ENCODE results near the gene MCRS1.

The MCRS1 gene

GRCh38 chr12:49565406-49566265, 2.3 kb downstream of the MCRS1 start:
- peak overlapping the region; percentile 90 for H3K27ac Mint-ChIP-seq
- H3K4me1 Mint-ChIP-seq, result peaks cover 55% of the 10 kb centered on the region
- no peaks in the 10 kb centered on the region for H3K27me3 Mint-ChIP-seq
- H3K36me3 Mint-ChIP-seq, result peaks cover 10% of the 10 kb centered on the region
- peak overlapping the region; percentile 44 for H3K4me3 Mint-ChIP-seq
- H3K9me3 Mint-ChIP-seq, result no peaks in the 10 kb centered on the region

- peaks cover 55% of the 10 kb centered on the region for H3K4me1 Mint-ChIP-seq
- H3K27ac Mint-ChIP-seq, result peak overlapping the region; percentile 46
- H3K27me3 Mint-ChIP-seq, result no peaks in the 10 kb centered on the region
- peaks cover 12% of the 10 kb centered on the region for H3K36me3 Mint-ChIP-seq
- H3K4me3 Mint-ChIP-seq, result peak overlapping the region; percentile 42
- no peaks in the 10 kb centered on the region for H3K9me3 Mint-ChIP-seq
These were observed 3.1 kb downstream of the MCRS1 start for GRCh38 chr12:49564686-49565405.

- no peaks in the 10 kb centered on the region for H3K27me3 Mint-ChIP-seq
These were observed 3.8 kb downstream of the MCRS1 start for GRCh38 chr12:49563951-49564685.

GRCh38 chr12:49562831-49563230, 5.1 kb downstream of the MCRS1 start:
- Mint-ChIP-seq H3K9me3 (no peaks in the 10 kb centered on the region), H3K27me3 (no peaks in the 10 kb centered on the region), H3K36me3 (peaks cover 13% of the 10 kb centered on the region), H3K4me3 (no peak overlapping the region), H3K4me1 (peaks cover 46% of the 10 kb centered on the region), H3K27ac (no peak overlapping the region)

More at GRCh38 chr12:49563951-49564685, 3.8 kb downstream of the MCRS1 start:
- Mint-ChIP-seq H3K9me3 (no peaks in the 10 kb centered on the region), H3K27ac (peak overlapping the region; percentile 23), H3K36me3 (peaks cover 13% of the 10 kb centered on the region), H3K4me3 (no peak overlapping the region), H3K4me1 (peaks cover 55% of the 10 kb centered on the region)

GRCh38 chr12:49562233-49562632, 5.7 kb downstream of the MCRS1 start:
- Mint-ChIP-seq H3K4me1 (peaks cover 42% of the 10 kb centered on the region), H3K27ac (no peak overlapping the region), H3K27me3 (no peaks in the 10 kb centered on the region), H3K36me3 (peaks cover 13% of the 10 kb centered on the region), H3K4me3 (no peak overlapping the region), H3K9me3 (no peaks in the 10 kb centered on the region)

GRCh38 chr12:49560695-49561094, 7.2 kb downstream of the MCRS1 start:
- H3K9me3 Mint-ChIP-seq, result no peaks in the 10 kb centered on the region
- H3K27me3 Mint-ChIP-seq, result no peaks in the 10 kb centered on the region
- H3K4me1 Mint-ChIP-seq, result peaks cover 33% of the 10 kb centered on the region
- H3K27ac Mint-ChIP-seq, result no peak overlapping the region
- no peak overlapping the region for H3K4me3 Mint-ChIP-seq
- H3K36me3 Mint-ChIP-seq, result peaks cover 13% of the 10 kb centered on the region

- Mint-ChIP-seq H3K4me1 (peaks cover 17% of the 10 kb centered on the region), H3K27me3 (no peaks in the 10 kb centered on the region), H3K36me3 (peaks cover 13% of the 10 kb centered on the region), H3K27ac (no peak overlapping the region), H3K9me3 (no peaks in the 10 kb centered on the region), H3K4me3 (no peak overlapping the region)
These were observed 8.8 kb downstream of the MCRS1 start for GRCh38 chr12:49559011-49559675.

GRCh38 chr12:49558526-49558925, 9.4 kb downstream of the MCRS1 start:
- H3K27ac Mint-ChIP-seq, result no peak overlapping the region
- H3K27me3 Mint-ChIP-seq, result no peaks in the 10 kb centered on the region
- H3K9me3 Mint-ChIP-seq, result no peaks in the 10 kb centered on the region
- H3K4me1 Mint-ChIP-seq, result peaks cover 12% of the 10 kb centered on the region
- peaks cover 12% of the 10 kb centered on the region for H3K36me3 Mint-ChIP-seq
- no peak overlapping the region for H3K4me3 Mint-ChIP-seq

GRCh38 chr12:49557917-49558215, 10.1 kb downstream of the MCRS1 start:
- H3K27me3 Mint-ChIP-seq, result no peaks in the 10 kb centered on the region
- peaks cover 12% of the 10 kb centered on the region for H3K36me3 Mint-ChIP-seq
- peaks cover 12% of the 10 kb centered on the region for H3K4me1 Mint-ChIP-seq
- no peaks in the 10 kb centered on the region for H3K9me3 Mint-ChIP-seq
- H3K27ac Mint-ChIP-seq, result no peak overlapping the region
- H3K4me3 Mint-ChIP-seq, result no peak overlapping the region

GRCh38 chr12:49557187-49557916, 10.6 kb downstream of the MCRS1 start:
- Mint-ChIP-seq H3K36me3 (peaks cover 12% of the 10 kb centered on the region), H3K27me3 (no peaks in the 10 kb centered on the region), H3K4me3 (no peak overlapping the region), H3K27ac (no peak overlapping the region), H3K4me1 (peaks cover 12% of the 10 kb centered on the region), H3K9me3 (no peaks in the 10 kb centered on the region)

- Mint-ChIP-seq H3K4me3 (no peak overlapping the region), H3K36me3 (peaks cover 8% of the 10 kb centered on the region), H3K9me3 (no peaks in the 10 kb centered on the region), H3K27ac (no peak overlapping the region), H3K4me1 (peaks cover 12% of the 10 kb centered on the region), H3K27me3 (no peaks in the 10 kb centered on the region)
These were observed 11.4 kb downstream of the MCRS1 start for GRCh38 chr12:49556391-49557186.

GRCh38 chr12:49555631-49556390, 12.1 kb downstream of the MCRS1 start:
- peaks cover 7% of the 10 kb centered on the region for H3K36me3 Mint-ChIP-seq
- H3K4me3 Mint-ChIP-seq, result no peak overlapping the region
- no peak overlapping the region for H3K27ac Mint-ChIP-seq
- no peaks in the 10 kb centered on the region for H3K27me3 Mint-ChIP-seq
- no peaks in the 10 kb centered on the region for H3K9me3 Mint-ChIP-seq
- peaks cover 10% of the 10 kb centered on the region for H3K4me1 Mint-ChIP-seq

- peaks cover under 1% of the 10 kb centered on the region for H3K36me3 Mint-ChIP-seq
- H3K9me3 Mint-ChIP-seq, result no peaks in the 10 kb centered on the region
- no peak overlapping the region for H3K4me3 Mint-ChIP-seq
- H3K27me3 Mint-ChIP-seq, result no peaks in the 10 kb centered on the region
- H3K4me1 Mint-ChIP-seq, result peaks cover 4% of the 10 kb centered on the region
- no peak overlapping the region for H3K27ac Mint-ChIP-seq
These were observed 13.7 kb downstream of the MCRS1 start for GRCh38 chr12:49554266-49554665.
